Islet precursor cell (in vitro differentiated cells): ENCODE results near the gene RSF1.

ENCODE experiments used
- DNase-seq: peaks from one replicate; pipeline ENCODE4 v3.0.0-alpha.2; 2018

Gene RSF1

GRCh38 chr11:77736473-77736872 lies 84.0 kb downstream of the RSF1 start:
- no peak for DNase-seq

GRCh38 chr11:77734890-77735289 lies 85.6 kb downstream of the RSF1 start:
- no peak for DNase-seq

GRCh38 chr11:77732143-77732542 lies 88.4 kb downstream of the RSF1 start:
- DNase-seq = no peak

- DNase-seq = no peak
Measured at GRCh38 chr11:77730789-77731188, 89.7 kb downstream of the RSF1 start.

- DNase-seq = no peak
Measured at GRCh38 chr11:77729063-77729462, 91.5 kb downstream of the RSF1 start.

- DNase-seq = no peak
Measured at GRCh38 chr11:77728203-77728786, 92.2 kb downstream of the RSF1 start.

- DNase-seq = no peak
Measured at GRCh38 chr11:77726524-77726923, 94.0 kb downstream of the RSF1 start.

- DNase-seq = no peak
Measured at GRCh38 chr11:77725433-77725832, 95.1 kb downstream of the RSF1 start.

- no peak for DNase-seq
Measured at GRCh38 chr11:77724636-77725035, 95.9 kb downstream of the RSF1 start.

GRCh38 chr11:77723024-77723423 lies 97.5 kb downstream of the RSF1 start:
- DNase-seq = no peak

GRCh38 chr11:77710358-77710757 lies 110.2 kb downstream of the RSF1 start:
- no peak for DNase-seq

GRCh38 chr11:77705876-77706579 lies 114.5 kb downstream of the RSF1 start:
- DNase-seq = no peak

GRCh38 chr11:77705195-77705875 lies 115.2 kb downstream of the RSF1 start:
- peak; percentile 89 for DNase-seq

- DNase-seq = no peak
Measured at GRCh38 chr11:77704029-77704428, 116.5 kb downstream of the RSF1 start.

GRCh38 chr11:77699425-77699824 lies 121.1 kb downstream of the RSF1 start:
- DNase-seq = no peak

GRCh38 chr11:77698896-77699295 lies 121.6 kb downstream of the RSF1 start:
- no peak for DNase-seq

GRCh38 chr11:77697865-77698264 lies 122.7 kb downstream of the RSF1 start:
- DNase-seq = no peak

- no peak for DNase-seq
Measured at GRCh38 chr11:77695417-77695816, 125.1 kb downstream of the RSF1 start.

- no peak for DNase-seq
Measured at GRCh38 chr11:77690649-77691048, 129.9 kb downstream of the RSF1 start.

GRCh38 chr11:77687088-77687487 lies 133.4 kb downstream of the RSF1 start:
- DNase-seq = no peak

- no peak for DNase-seq
Measured at GRCh38 chr11:77677138-77677537, 143.4 kb downstream of the RSF1 start.

- DNase-seq = no peak
Measured at GRCh38 chr11:77672264-77672663, 148.3 kb downstream of the RSF1 start.

GRCh38 chr11:77669848-77670511 lies 150.5 kb downstream of the RSF1 start:
- no peak for DNase-seq

- DNase-seq = no peak
Measured at GRCh38 chr11:77668760-77669159, 151.8 kb downstream of the RSF1 start.
